GM20431 (cell line): ENCODE measurements around the gene DMD.
"Not testable (repeated sequence)": the region's sequence is repeated elsewhere in the genome, so short reads cannot be mapped to it uniquely, and the experiment has no call there.

ENCODE experiments used
- in situ Hi-C: fragments of 300-500 bp; cut with MseI, MboI; formaldehyde crosslinking; loops from one replicate; pipeline ENCODE4 v1.15.0; 2020; ENCODE audit warnings: low sequenced_read_pairs; ENCODE audit not compliant: unreplicated experiment

DMD gene

DNA sequence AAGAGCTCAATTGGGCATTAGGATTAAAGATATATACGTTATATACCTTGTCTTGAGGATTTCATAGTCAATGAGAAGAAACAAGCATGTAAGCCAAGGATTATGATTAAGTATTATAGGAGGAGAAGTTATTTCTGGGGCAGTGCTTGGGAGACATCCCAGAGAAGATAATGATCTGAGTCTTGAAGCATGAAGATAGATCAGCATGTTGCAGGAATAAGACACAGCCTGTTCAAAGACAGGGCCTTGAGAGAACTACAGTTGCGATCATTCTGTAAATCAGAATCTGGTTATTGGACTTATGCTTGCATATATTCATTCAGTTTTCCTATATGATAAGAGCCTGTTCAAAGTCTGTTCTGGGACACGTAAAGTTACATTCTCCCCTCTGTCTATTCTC lies 1277.3 kb downstream of the DMD start:
- in situ Hi-C loops = no loop called here

DNA sequence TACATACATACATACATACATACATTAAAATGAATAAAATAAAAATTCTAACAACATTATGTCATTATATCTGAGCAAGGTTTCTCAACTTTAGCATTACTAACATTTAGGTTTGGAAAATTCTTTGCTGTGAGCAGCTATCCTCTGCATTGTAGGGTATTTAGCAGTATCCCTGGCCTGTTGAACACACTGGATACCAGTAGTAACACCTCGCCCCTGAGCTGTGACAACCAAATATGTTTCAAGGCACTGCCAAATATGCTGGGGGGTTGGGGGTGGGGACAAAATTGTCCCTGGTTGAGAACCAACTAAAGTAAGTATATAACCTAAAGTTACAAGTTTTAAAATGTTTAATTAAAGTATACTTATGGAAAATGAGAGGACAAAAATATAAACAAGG lies 1278.6 kb downstream of the DMD start:
- in situ Hi-C loops = no loop called here

DNA sequence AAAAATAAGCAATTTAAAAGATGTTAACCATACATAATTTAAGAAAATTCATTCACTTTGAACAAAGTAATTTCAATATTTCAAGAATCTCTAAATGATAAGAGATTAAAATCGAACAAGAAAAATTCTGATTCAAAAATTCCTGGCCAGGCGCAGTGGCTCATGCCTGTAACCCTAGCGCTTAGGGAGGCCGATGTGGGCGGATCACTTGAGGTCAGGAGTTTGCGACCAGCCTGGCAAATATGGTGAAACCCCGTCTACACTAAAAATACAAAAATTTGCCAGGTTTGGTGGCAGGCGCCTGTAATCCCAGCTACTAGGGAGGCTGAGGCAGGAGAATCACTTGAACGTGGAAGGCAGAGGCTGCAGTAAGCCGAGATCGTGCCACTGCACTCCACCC lies 1279.0 kb downstream of the DMD start:
- in situ Hi-C loops = not testable (repeated sequence)

- in situ Hi-C loops = no loop called here
These were observed 1280.1 kb downstream of the DMD start for GRCh38 chrX:31931225-31931624.

DNA sequence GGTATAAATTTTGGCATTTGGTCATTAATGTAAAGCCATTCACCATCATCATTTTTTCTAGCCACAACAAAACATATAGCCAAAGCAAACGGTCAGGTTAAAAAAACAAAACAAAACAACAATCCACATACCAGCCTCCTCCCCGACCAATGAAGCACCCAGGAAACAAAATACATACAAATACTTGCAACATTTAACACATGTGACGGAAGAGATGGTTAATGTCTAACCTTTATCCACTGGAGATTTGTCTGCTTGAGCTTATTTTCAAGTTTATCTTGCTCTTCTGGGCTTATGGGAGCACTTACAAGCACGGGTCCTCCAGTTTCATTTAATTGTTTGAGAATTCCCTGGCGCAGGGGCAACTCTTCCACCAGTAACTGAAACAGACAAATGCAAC lies 1282.0 kb downstream of the DMD start:
- in situ Hi-C loops = no loop called here

GRCh38 chrX:31921236-31921635 lies 1290.1 kb downstream of the DMD start:
- in situ Hi-C loops = no loop called here

DNA sequence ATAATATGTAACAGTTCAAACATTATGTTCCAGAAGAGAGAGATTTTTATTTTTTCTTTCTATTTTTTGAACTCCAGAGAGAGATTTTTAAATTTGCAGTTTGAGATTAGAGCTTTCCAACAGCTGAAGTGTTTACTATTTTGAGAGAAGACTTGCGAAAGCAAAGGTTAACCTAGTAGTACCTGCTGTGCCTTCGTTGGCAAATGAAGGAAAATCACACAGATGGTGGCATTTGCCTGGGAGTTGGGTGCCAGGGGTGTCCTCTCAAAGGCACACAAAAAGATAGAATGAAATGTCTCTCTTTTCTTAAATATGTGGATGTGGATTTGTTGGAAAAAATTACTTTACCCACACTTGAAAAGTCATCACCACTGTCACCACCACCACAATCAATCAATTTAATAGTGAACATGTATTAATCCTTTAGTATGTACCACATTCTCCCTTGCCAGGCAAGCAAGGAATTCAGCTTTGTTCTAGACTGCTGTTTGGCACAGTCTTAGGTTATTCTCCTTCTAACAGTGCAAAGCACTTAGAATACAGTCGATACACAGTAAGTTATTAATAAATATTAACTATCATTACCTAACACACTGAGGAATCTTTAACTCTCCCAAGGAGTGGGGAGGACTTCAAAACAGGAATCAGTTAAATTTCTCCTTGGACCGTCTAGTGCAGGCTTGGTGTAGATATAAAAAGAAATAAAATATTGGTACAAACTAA lies 1301.3 kb downstream of the DMD start:
- in situ Hi-C loops = no loop called here

DNA sequence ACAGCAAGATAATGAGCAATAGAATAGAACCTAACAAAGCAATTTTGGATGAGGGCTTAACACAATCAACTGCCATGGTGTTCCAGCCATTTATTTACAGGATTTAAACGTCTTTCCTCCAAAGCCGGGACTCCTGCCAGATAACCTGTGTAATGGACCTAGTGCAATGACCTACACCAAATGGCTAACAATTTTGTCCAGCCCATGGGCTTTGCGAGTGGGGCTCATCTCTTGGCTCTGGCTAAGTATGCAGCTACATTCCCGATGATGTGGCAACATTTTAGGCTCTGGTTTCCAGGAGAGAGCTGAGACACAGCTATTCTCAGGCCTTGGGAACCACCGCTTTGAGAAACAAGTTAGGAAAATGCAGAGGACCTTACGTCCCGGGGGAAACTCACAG lies 1317.2 kb downstream of the DMD start:
- in situ Hi-C loops = no loop called here

GRCh38 chrX:31893525-31893924 lies 1317.8 kb downstream of the DMD start:
- in situ Hi-C loops = no loop called here

DNA sequence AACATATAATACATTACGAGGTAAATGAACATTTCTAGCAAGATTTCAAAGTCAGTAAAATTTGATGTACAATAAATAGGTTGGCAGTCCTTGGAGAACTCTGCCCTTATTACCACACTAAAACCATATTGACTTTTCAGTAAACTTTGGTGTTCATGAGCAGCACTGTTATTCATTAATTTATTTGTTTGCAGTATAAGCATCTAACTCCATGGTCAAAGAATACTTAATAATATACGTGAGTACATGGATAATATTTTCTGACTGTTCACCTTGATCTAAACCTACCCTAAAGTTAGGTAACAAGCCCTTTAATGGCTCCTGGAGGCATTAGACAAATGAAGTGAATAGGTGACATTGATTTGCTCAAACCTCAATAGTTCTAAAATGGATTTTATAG lies 1322.3 kb downstream of the DMD start:
- in situ Hi-C loops = no loop called here

- in situ Hi-C loops = no loop called here
These were observed 1326.8 kb downstream of the DMD start for GRCh38 chrX:31884535-31884934.

DNA sequence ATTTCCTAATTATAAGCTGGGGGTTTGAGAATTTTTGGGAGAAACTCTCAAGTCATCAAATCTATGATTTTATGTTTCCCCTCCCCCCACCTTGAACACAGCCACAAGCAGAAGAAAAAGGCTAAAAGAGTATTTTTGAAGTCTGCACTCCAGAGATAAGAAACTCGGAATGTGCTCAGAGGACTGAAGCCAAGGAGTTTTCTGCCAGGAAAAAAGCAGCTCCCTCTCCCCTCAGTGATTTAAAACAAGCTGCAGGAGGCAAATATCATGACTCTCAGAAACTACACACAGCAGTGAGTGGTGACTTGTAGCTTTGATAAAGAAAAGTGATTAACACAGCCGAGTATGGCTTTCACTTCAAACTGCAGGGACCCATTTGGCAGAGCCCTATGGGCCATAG lies 1339.3 kb downstream of the DMD start:
- in situ Hi-C loops = no loop called here

- in situ Hi-C loops = no loop called here
These were observed 1341.1 kb downstream of the DMD start for GRCh38 chrX:31870267-31870666.

DNA sequence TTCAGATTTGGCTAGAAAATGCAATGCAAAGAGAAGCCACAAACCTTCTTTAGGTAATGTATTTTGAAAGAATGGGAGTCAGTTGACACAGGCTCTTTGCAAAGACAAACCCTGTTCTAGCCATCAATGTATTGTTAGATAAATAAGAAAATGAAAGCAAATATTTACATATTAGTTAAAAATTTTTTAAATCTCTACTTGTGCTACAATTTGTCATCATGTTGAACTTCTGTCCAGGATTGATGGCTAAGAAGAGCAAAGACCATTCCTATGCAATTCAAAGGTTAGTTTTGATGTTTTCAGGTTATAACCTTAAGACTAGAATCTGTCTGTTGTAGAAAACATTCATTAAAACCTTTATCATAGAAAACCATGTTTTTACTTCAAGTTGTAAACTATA lies 1350.7 kb downstream of the DMD start:
- in situ Hi-C loops = no loop called here

DNA sequence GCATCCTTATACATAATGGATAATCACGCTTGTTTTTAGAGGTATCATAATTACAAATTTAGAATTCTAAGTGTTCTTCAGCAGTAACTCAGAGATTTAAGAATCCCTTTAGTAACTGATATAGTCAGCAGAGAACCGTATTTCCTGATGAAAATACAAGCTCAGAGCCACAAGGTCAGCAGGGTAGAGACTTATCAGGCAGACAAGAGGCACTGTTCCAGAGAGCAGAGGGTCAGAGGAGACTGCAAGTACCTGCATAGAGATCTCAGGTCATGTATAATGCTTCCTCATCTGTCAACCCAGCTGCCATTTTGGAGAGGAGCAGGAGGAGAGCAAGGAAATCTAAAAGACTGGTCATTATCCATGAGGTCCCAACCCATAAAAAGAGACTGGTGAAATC lies 1352.4 kb downstream of the DMD start:
- in situ Hi-C loops = no loop called here

DNA sequence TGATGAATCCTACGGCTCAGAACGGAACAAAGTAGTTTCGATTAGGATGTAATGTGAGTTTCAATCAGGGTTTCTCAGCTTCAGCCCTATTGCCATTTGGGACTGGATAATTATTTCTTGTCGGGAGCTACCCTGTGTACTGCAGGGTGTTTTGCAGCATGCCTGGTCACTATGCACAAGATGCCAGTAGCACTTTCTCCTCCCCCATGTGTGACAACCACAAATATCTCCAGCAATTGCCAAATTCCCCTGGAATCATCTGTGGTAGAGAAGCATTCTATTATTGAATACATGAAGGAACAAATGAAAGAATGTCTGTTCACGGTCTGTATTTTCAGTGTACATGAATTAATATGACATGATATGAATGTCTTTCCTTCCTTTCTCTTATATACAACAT lies 1356.6 kb downstream of the DMD start:
- in situ Hi-C loops = no loop called here

- in situ Hi-C loops = no loop called here
These were observed 1359.6 kb downstream of the DMD start for GRCh38 chrX:31851761-31852160.

DNA sequence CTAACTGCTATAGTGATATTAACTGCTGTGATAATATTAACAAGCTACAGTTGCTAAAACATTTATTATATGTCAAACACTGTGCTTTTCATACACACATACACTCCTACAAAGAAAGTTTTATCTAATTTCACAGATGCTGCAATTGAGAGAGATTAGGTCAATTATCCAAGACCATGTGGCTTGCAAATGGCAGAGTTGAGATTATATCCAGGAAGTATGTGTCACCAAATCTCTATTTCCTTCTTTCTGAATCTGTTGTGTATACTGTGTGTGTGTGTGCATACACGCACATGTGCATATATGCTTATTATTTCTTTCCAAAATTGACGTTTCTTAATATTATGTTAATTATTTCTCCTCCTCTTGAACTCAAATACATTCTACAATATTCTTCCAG lies 1363.6 kb downstream of the DMD start:
- in situ Hi-C loops = no loop called here

DNA sequence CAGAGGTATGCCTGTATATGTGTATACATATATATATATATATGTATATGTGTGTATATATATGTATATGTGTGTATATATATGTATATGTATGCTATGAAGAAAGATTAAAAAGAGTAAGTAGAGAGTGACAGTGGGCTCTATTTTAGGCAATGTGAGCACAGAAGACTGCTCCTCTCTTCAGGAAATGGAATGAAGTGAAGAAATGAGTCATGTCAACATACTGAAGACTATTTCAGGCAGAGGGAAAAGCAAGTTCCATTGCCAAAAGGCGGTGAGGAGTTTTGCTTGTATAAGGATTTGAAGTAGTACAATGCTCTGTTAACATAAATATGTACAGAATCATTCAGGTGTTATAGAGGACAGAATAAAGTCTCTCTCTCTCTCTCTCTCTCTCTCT lies 1366.3 kb downstream of the DMD start:
- in situ Hi-C loops = no loop called here

DNA sequence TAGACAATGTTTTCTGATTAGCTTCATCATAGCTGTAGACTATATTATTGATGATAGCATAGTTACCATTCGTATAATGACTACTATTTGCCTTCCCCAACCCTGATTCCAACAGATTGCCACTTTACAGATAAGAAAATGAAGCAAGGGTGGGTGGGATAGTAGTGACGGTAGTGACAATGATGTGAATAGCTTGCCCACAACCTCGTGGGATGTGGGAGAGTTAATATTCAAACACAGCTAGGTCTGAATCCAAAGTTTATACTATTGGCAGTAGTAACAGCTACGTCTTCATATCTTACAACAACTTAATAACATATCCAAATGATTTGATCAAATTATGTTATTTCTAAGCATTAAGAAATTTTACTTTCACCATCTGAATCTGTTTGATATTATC lies 1372.7 kb downstream of the DMD start:
- in situ Hi-C loops = no loop called here

- in situ Hi-C loops = no loop called here
These were observed 1373.8 kb downstream of the DMD start for GRCh38 chrX:31837445-31838049.

GRCh38 chrX:31836479-31836878 lies 1374.9 kb downstream of the DMD start:
- in situ Hi-C loops = no loop called here
